VCaP (cell line): ENCODE data around the gene POLD3.

Experiments used
- H3K27ac ChIP-seq: fragments of 450-650 bp; 2 replicates; pipeline ENCODE4 v1.5.1; 2017
- TF ChIP-seq, protein P1 (sequence below): fragments of 450-650 bp; conservative IDR thresholded peaks from 2 replicates; pipeline ENCODE4 v1.5.1; 2017; ENCODE audit warnings: mild to moderate bottlenecking, moderate library complexity

The POLD3 gene

GRCh38 chr11:74641289-74641688 is 48.9 kb downstream of the POLD3 start:
- H3K27ac ChIP-seq: peak overlapping the region; percentile 52
- TF ChIP-seq, protein P1, sequence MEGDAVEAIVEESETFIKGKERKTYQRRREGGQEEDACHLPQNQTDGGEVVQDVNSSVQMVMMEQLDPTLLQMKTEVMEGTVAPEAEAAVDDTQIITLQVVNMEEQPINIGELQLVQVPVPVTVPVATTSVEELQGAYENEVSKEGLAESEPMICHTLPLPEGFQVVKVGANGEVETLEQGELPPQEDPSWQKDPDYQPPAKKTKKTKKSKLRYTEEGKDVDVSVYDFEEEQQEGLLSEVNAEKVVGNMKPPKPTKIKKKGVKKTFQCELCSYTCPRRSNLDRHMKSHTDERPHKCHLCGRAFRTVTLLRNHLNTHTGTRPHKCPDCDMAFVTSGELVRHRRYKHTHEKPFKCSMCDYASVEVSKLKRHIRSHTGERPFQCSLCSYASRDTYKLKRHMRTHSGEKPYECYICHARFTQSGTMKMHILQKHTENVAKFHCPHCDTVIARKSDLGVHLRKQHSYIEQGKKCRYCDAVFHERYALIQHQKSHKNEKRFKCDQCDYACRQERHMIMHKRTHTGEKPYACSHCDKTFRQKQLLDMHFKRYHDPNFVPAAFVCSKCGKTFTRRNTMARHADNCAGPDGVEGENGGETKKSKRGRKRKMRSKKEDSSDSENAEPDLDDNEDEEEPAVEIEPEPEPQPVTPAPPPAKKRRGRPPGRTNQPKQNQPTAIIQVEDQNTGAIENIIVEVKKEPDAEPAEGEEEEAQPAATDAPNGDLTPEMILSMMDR: no peak

- peak overlapping the region; percentile 52 for H3K27ac ChIP-seq
- TF ChIP-seq, protein P1: no peak
Observed at GRCh38 chr11:74641905-74642304, 49.5 kb downstream of the POLD3 start.

GRCh38 chr11:74642912-74643311 is 50.5 kb downstream of the POLD3 start:
- TF ChIP-seq, protein P1: no peak

GRCh38 chr11:74644081-74644480 is 51.7 kb downstream of the POLD3 start:
- TF ChIP-seq, protein P1: no peak
- H3K27ac ChIP-seq: no peak overlapping the region

More at GRCh38 chr11:74642912-74643311, 50.5 kb downstream of the POLD3 start:
- no peak overlapping the region for H3K27ac ChIP-seq

DNA sequence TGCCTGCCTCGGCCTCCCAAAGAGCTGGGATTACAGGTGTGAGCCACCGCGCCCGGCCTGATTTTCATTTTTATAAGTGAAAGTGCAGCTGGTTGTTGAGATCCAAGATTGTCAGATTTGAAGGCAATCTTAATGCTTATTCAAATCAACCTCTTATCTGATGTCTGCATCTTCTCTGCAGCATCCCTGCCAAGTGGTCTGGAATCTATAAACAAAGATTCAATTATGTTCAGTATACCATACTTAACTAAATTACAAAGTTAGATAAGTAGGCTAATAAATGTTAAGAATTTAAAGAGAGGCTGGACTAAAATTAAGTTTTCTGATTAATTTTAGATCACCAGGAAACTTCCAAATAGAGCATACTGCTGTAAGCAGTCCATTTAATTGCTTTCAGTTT is 53.8 kb downstream of the POLD3 start:
- TF ChIP-seq, protein P1: no peak
- no peak overlapping the region for H3K27ac ChIP-seq

DNA sequence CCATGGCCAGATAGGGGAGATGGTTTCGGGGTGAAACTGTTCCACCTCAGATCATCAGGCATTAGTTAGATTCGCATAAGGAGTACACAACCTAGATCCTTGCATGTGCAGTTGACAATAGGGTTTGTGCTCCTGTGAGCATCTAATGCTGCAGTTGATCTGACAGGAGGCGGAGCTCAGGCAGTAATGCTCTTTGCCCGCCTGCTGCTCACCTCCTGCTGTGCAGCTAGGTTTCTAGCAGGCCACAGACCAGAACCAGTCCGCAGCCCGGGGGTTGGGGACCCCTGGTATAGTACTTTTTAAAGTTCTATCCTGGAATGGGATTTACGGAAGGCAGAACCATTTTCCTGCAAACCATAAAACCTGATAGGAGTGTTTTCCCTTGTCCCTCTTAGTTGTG is 54.6 kb downstream of the POLD3 start:
- TF ChIP-seq, protein P1: no peak
- no peak overlapping the region for H3K27ac ChIP-seq

- TF ChIP-seq, protein P1: no peak
- no peak overlapping the region for H3K27ac ChIP-seq
Observed at GRCh38 chr11:74647404-74647803, 55.0 kb downstream of the POLD3 start.

GRCh38 chr11:74647831-74648230 is 55.4 kb downstream of the POLD3 start:
- H3K27ac ChIP-seq: no peak overlapping the region
- TF ChIP-seq, protein P1: no peak
